ENCODE measurements around the gene APOBEC3F.
A peak's percentile ranks its signal among the peaks of the same experiment; 100 is the strongest.
"Not testable (repeated sequence)": the region's sequence is repeated elsewhere in the genome, so short reads cannot be mapped to it uniquely, and the experiment has no call there.

Gene APOBEC3F

GRCh38 chr22:39017596-39018365 lies 22.9 kb upstream of the APOBEC3F start:
- TF ChIP-seq POLR2A (IDR thresholded peaks at IDR 0.05; ENCODE audit: extremely low read depth, insufficient read length) (no peak), CTCF (IDR thresholded peaks at IDR 0.05; ENCODE audit: low read depth, low read length) (no peak), MYC (IDR thresholded peaks at IDR 0.05; ENCODE audit: low read depth, low read length) (no peak), MAX (IDR thresholded peaks at IDR 0.05; ENCODE audit: low read depth, low read length) (no peak)
- DNase-seq (ENCODE audit: low read depth), result no peak
- H3K4me3 ChIP-seq (ENCODE audit: low read depth, low read length), result no peak overlapping the region

- DNase-seq (ENCODE audit: low read depth); H3K4me3 ChIP-seq (ENCODE audit: low read depth, low read length): not testable (repeated sequence)
Observed at GRCh38 chr22:39020021-39020651, 20.5 kb upstream of the APOBEC3F start.

- H3K4me3 ChIP-seq (ENCODE audit: low read depth, low read length), result peak overlapping the region; percentile 48
- no peak for DNase-seq (ENCODE audit: low read depth)
- TF ChIP-seq POLR2A (IDR thresholded peaks at IDR 0.05; ENCODE audit: extremely low read depth, insufficient read length) (no peak), CTCF (IDR thresholded peaks at IDR 0.05; ENCODE audit: low read depth, low read length) (no peak), MAX (IDR thresholded peaks at IDR 0.05; ENCODE audit: low read depth, low read length) (no peak), MYC (IDR thresholded peaks at IDR 0.05; ENCODE audit: low read depth, low read length) (no peak)
Observed at GRCh38 chr22:39021552-39022250, 19.0 kb upstream of the APOBEC3F start.

GRCh38 chr22:39024519-39025308 lies 15.9 kb upstream of the APOBEC3F start:
- H3K4me3 ChIP-seq (ENCODE audit: low read depth, low read length), result no peak overlapping the region
- TF ChIP-seq POLR2A (IDR thresholded peaks at IDR 0.05; ENCODE audit: extremely low read depth, insufficient read length) (no peak), MAX (IDR thresholded peaks at IDR 0.05; ENCODE audit: low read depth, low read length) (no peak), CTCF (IDR thresholded peaks at IDR 0.05; ENCODE audit: low read depth, low read length) (no peak), MYC (IDR thresholded peaks at IDR 0.05; ENCODE audit: low read depth, low read length) (no peak)
- DNase-seq (ENCODE audit: low read depth), result no peak

- DNase-seq (ENCODE audit: low read depth), result no peak
- H3K4me3 ChIP-seq (ENCODE audit: low read depth, low read length), result no peak overlapping the region
- TF ChIP-seq POLR2A (IDR thresholded peaks at IDR 0.05; ENCODE audit: extremely low read depth, insufficient read length) (no peak), CTCF (IDR thresholded peaks at IDR 0.05; ENCODE audit: low read depth, low read length) (no peak), MYC (IDR thresholded peaks at IDR 0.05; ENCODE audit: low read depth, low read length) (no peak), MAX (IDR thresholded peaks at IDR 0.05; ENCODE audit: low read depth, low read length) (no peak)
Observed at GRCh38 chr22:39026509-39027150, 14.0 kb upstream of the APOBEC3F start.
